ENCODE results near the gene BSN.

The BSN gene

GRCh38 chr3:49719214-49719884 is 165.1 kb downstream of the BSN start, which contains the start of gene AMIGO3 (continued):
- TF ChIP-seq, protein P1, sequence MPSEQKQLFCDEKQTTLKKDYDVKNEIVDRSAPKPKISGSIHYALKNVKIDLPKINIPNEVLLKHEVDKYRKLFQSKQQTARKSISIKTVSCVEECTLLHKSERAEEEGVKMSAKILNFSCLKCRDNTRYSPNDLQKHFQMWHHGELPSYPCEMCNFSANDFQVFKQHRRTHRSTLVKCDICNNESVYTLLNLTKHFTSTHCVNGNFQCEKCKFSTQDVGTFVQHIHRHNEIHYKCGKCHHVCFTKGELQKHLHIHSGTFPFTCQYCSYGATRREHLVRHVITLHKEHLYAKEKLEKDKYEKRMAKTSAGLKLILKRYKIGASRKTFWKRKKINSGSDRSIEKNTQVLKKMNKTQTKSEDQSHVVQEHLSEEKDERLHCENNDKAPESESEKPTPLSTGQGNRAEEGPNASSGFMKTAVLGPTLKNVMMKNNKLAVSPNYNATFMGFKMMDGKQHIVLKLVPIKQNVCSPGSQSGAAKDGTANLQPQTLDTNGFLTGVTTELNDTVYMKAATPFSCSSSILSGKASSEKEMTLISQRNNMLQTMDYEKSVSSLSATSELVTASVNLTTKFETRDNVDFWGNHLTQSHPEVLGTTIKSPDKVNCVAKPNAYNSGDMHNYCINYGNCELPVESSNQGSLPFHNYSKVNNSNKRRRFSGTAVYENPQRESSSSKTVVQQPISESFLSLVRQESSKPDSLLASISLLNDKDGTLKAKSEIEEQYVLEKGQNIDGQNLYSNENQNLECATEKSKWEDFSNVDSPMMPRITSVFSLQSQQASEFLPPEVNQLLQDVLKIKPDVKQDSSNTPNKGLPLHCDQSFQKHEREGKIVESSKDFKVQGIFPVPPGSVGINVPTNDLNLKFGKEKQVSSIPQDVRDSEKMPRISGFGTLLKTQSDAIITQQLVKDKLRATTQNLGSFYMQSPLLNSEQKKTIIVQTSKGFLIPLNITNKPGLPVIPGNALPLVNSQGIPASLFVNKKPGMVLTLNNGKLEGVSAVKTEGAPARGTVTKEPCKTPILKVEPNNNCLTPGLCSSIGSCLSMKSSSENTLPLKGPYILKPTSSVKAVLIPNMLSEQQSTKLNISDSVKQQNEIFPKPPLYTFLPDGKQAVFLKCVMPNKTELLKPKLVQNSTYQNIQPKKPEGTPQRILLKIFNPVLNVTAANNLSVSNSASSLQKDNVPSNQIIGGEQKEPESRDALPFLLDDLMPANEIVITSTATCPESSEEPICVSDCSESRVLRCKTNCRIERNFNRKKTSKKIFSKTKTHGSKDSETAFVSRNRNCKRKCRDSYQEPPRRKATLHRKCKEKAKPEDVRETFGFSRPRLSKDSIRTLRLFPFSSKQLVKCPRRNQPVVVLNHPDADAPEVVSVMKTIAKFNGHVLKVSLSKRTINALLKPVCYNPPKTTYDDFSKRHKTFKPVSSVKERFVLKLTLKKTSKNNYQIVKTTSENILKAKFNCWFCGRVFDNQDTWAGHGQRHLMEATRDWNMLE (tag by site-specific recombination; conservative IDR thresholded peaks at IDR 0.05; ENCODE audit: low read depth): no peak
- TF ChIP-seq ZNF610 (tag by site-specific recombination; IDR thresholded peaks at IDR 0.05; ENCODE audit: borderline replicate concordance): no peak
